Activated CD8-positive, alpha-beta T cell treated with anti-CD3 and anti-CD28 coated beads for 36 hours (primary cell): ENCODE data around the gene CDH13. TPM values are rescaled to one million over a fixed set of nuclear protein-coding genes. Genes with fewer than 3 reads are reported as not detected.

ENCODE experiments used
- ATAC-seq: fragments of 200-7000 bp; cut with Tn5 transposase; one replicate; pipeline ENCODE4 v1.10.0; 2021; ENCODE audit warnings: mild to moderate bottlenecking, moderate library complexity
- CTCF ChIA-PET: fragments of 350-600 bp; sonication (Branson Sonifier 250); formaldehyde crosslinking; loops from one replicate; lab custom pipeline; 2021; ENCODE audit warnings: antibody characterized with exemption; lab: Charles Lee
- POLR2A ChIA-PET: fragments of 350-600 bp; sonication (Branson Sonifier 250); formaldehyde crosslinking; loops from one replicate; lab custom pipeline; 2021; ENCODE audit warnings: antibody characterized with exemption; lab: Charles Lee
- DNase-seq: peaks from one replicate; pipeline ENCODE4 v3.0.0-alpha.2; 2020
- H3K27ac Mint-ChIP-seq: one replicate; pipeline ENCODE4 v1.8.0; 2021; ENCODE audit warnings: mild to moderate bottlenecking, mixed read lengths
- H3K27me3 Mint-ChIP-seq: one replicate; pipeline ENCODE4 v1.8.0; 2021; ENCODE audit warnings: mixed read lengths
- H3K36me3 Mint-ChIP-seq: one replicate; pipeline ENCODE4 v1.8.0; 2021; ENCODE audit warnings: low read depth, mixed read lengths
- H3K4me1 Mint-ChIP-seq: one replicate; pipeline ENCODE4 v1.8.0; 2021; ENCODE audit warnings: low read depth, mixed read lengths
- H3K4me3 Mint-ChIP-seq: one replicate; pipeline ENCODE4 v1.8.0; 2021; ENCODE audit warnings: mild to moderate bottlenecking, moderate library complexity, mixed read lengths
- H3K9me3 Mint-ChIP-seq: one replicate; pipeline ENCODE4 v1.8.0; 2021; ENCODE audit warnings: mixed read lengths
- CTCF ChIP-seq: fragments of 200-600 bp; IDR thresholded peaks from one replicate; pipeline ENCODE4 v1.8.0; 2022; ENCODE audit warnings: antibody characterized with exemption, mild to moderate bottlenecking
- intact Hi-C: fragments of 100-400 bp; cut with micrococcal nuclease; formaldehyde crosslinking; loops from one replicate; pipeline ENCODE4 v1.10.0; 2022
- total RNA-seq, 2 experiments: library from RNA; stranded (reverse); gene quantifications; one replicate each; pipeline ENCODE4 v1.2.3, GENCODE V29; 2021

CDH13 gene
- total RNA-seq, 2 experiments from 2014 or later: not detected

- no peak for DNase-seq
- CTCF ChIA-PET: no interaction called here
- Mint-ChIP-seq H3K27ac (no peak overlapping the region), H3K9me3 (peaks cover 2% of the 10 kb centered on the region), H3K36me3 (no peaks in the 10 kb centered on the region), H3K4me3 (no peak overlapping the region), H3K27me3 (peaks cover 12% of the 10 kb centered on the region), H3K4me1 (no peaks in the 10 kb centered on the region)
- ATAC-seq: no peak
- intact Hi-C loops: no loop called here
- TF ChIP-seq CTCF: no peak
- POLR2A ChIA-PET: no interaction called here
Measured at GRCh38 chr16:82598771-82599170, 28.0 kb upstream of the CDH13 start.

- DNase-seq: no peak
- CTCF ChIA-PET: no interaction called here
- no peak for ATAC-seq
- Mint-ChIP-seq H3K27ac (no peak overlapping the region), H3K36me3 (no peaks in the 10 kb centered on the region), H3K4me1 (no peaks in the 10 kb centered on the region), H3K4me3 (no peak overlapping the region), H3K9me3 (peaks cover 2% of the 10 kb centered on the region), H3K27me3 (peaks cover 12% of the 10 kb centered on the region)
- intact Hi-C loops: no loop called here
- TF ChIP-seq CTCF: no peak
- POLR2A ChIA-PET: no interaction called here
Measured at GRCh38 chr16:82601989-82602640, 24.7 kb upstream of the CDH13 start.

GRCh38 chr16:82603784-82604411 lies 22.9 kb upstream of the CDH13 start:
- POLR2A ChIA-PET: no interaction called here

GRCh38 chr16:82605076-82605475 lies 21.7 kb upstream of the CDH13 start:
- DNase-seq (no peak), ATAC-seq (no peak)
- POLR2A ChIA-PET: no interaction called here
- Mint-ChIP-seq H3K27me3 (peaks cover 8% of the 10 kb centered on the region), H3K9me3 (peaks cover 2% of the 10 kb centered on the region), H3K4me3 (no peak overlapping the region), H3K36me3 (no peaks in the 10 kb centered on the region), H3K27ac (no peak overlapping the region), H3K4me1 (no peaks in the 10 kb centered on the region)
- CTCF ChIA-PET: no interaction called here
- TF ChIP-seq CTCF: no peak
- intact Hi-C loops: no loop called here

More at GRCh38 chr16:82603784-82604411, 22.9 kb upstream of the CDH13 start:
- CTCF ChIA-PET: no interaction called here
- Mint-ChIP-seq H3K27me3 (peaks cover 8% of the 10 kb centered on the region), H3K4me3 (no peak overlapping the region), H3K4me1 (no peaks in the 10 kb centered on the region), H3K9me3 (peaks cover 2% of the 10 kb centered on the region), H3K27ac (no peak overlapping the region), H3K36me3 (no peaks in the 10 kb centered on the region)
- no peak for TF ChIP-seq CTCF
- intact Hi-C loops: no loop called here
- ATAC-seq (no peak), DNase-seq (peak; percentile 10)

- no peaks in the 10 kb centered on the region for H3K9me3 Mint-ChIP-seq
- ATAC-seq (no peak), DNase-seq (no peak)
- H3K4me3 Mint-ChIP-seq: no peak overlapping the region
- CTCF ChIA-PET: no interaction called here
- H3K36me3 Mint-ChIP-seq: no peaks in the 10 kb centered on the region
- TF ChIP-seq CTCF: no peak
- peaks cover 10% of the 10 kb centered on the region for H3K27me3 Mint-ChIP-seq
- POLR2A ChIA-PET: interaction anchor here (0.5 kb wide), 1 partner anchor 17 kb away, joined by 4 read pairs; no protein-coding TSS in a partner anchor
- no peaks in the 10 kb centered on the region for H3K4me1 Mint-ChIP-seq
- H3K27ac Mint-ChIP-seq: no peak overlapping the region
- intact Hi-C loops: no loop called here
Measured at GRCh38 chr16:82605863-82606620, 20.7 kb upstream of the CDH13 start.
